OCI-LY7 (cell line): ENCODE results near the gene CD177. TPM values are rescaled to one million over a fixed set of nuclear protein-coding genes. Genes with fewer than 3 reads are reported as not detected.

Experiments used
- BruUV-seq: library from RNA; stranded (reverse); fragments of 400-500 nt; replicated peaks from 2 replicates; lab custom pipeline; 2021; lab: Mats Ljungman, UMichigan
- CTCF ChIA-PET: fragments of 300-600 bp; sonication (Branson Sonifier 250); formaldehyde crosslinking; loops from one replicate; lab custom pipeline; 2022; ENCODE audit warnings: antibody characterized with exemption; ENCODE audit not compliant: unreplicated experiment; lab: Charles Lee
- POLR2A ChIA-PET: fragments of 300-600 bp; sonication (Branson Sonifier 250); formaldehyde crosslinking; loops from one replicate; lab custom pipeline; 2022; ENCODE audit warnings: antibody characterized with exemption; lab: Charles Lee
- DNase-seq: peaks from one replicate; pipeline ENCODE4 v3.0.0-alpha.2; 2015; ENCODE audit warnings: low spot score
- H2AFZ ChIP-seq: fragments of 200-600 bp; sonication (generic), shearing (Covaris generic); 2 replicates; pipeline ENCODE4 v1.6.1; 2014; ENCODE audit warnings: mild to moderate bottlenecking, antibody characterized with exemption, low read length, moderate library complexity
- H3K27ac ChIP-seq: fragments of 200-600 bp; sonication (generic); 2 replicates; pipeline ENCODE4 v1.5.1; 2014; ENCODE audit warnings: mixed run types, low read depth, mild to moderate bottlenecking, moderate library complexity, low read length, inconsistent platforms; ENCODE audit not compliant: poor library complexity, severe bottlenecking
- H3K36me3 ChIP-seq: fragments of 200-600 bp; sonication (generic); 2 replicates; pipeline ENCODE4 v1.6.1; 2014; ENCODE audit warnings: mild to moderate bottlenecking, antibody characterized with exemption, low read length, moderate library complexity, mixed read lengths; ENCODE audit not compliant: insufficient read depth
- H3K4me1 ChIP-seq: fragments of 200-600 bp; sonication (generic); 2 replicates; pipeline ENCODE4 v1.5.1; 2014; ENCODE audit warnings: mild to moderate bottlenecking, low read length; ENCODE audit not compliant: insufficient read depth, poor library complexity, severe bottlenecking
- H3K4me2 ChIP-seq: fragments of 200-600 bp; sonication (generic); 2 replicates; pipeline ENCODE4 v1.6.1; 2014; ENCODE audit warnings: mild to moderate bottlenecking, low read length
- H3K4me3 ChIP-seq: fragments of 200-600 bp; sonication (generic); 2 replicates; pipeline ENCODE4 v1.5.1; 2014; ENCODE audit warnings: mild to moderate bottlenecking, low read depth, low read length; ENCODE audit not compliant: poor library complexity, severe bottlenecking
- H3K79me2 ChIP-seq: fragments of 200-600 bp; sonication (generic); 2 replicates; pipeline ENCODE4 v1.6.1; 2016; ENCODE audit warnings: low read depth, mild to moderate bottlenecking, low read length, moderate library complexity, mixed read lengths; ENCODE audit not compliant: insufficient read depth
- H3K9me2 ChIP-seq: fragments of 200-600 bp; sonication (generic); 2 replicates; pipeline ENCODE4 v1.6.1; 2016; ENCODE audit warnings: mild to moderate bottlenecking, low read length, mixed read lengths; ENCODE audit not compliant: insufficient read depth
- H3K9me3 ChIP-seq: fragments of 200-600 bp; sonication (generic); 2 replicates; pipeline ENCODE4 v1.6.1; 2014; ENCODE audit warnings: mild to moderate bottlenecking, mixed run types, low read length, mixed read lengths
- H4K20me1 ChIP-seq: fragments of 200-600 bp; sonication (generic); 2 replicates; pipeline ENCODE4 v1.6.1; 2014; ENCODE audit warnings: mild to moderate bottlenecking, antibody characterized with exemption, low read length, moderate library complexity, mixed read lengths; ENCODE audit not compliant: insufficient read depth
- EZH2phosphoT487 ChIP-seq: fragments of 200-600 bp; sonication (generic); IDR thresholded peaks from 2 replicates; pipeline ENCODE4 v1.6.1; 2018; ENCODE audit warnings: low read depth, borderline replicate concordance, mild to moderate bottlenecking, mixed run types, antibody characterized with exemption, low read length, moderate library complexity, mixed read lengths
- intact Hi-C: fragments of 100-400 bp; cut with micrococcal nuclease; formaldehyde crosslinking; loops from one replicate; pipeline ENCODE4 v1.10.0; 2022; ENCODE audit not compliant: unreplicated experiment
- total RNA-seq, 2 experiments: library from RNA; depleted of rRNA in 1 of 2; stranded (reverse); fragments of >200 nt in 1 of 2; shearing (Covaris generic) in 1 of 2; gene quantifications; 2 replicates each; pipeline ENCODE4 v1.2.3, GENCODE V29; 2014 to 2022
- TF ChIP-seq, protein P1 (sequence below): fragments of 200-600 bp; sonication (generic); conservative IDR thresholded peaks from 2 replicates; pipeline ENCODE4 v1.5.1; 2014; ENCODE audit warnings: mild to moderate bottlenecking, antibody characterized with exemption, low read length, moderate library complexity, mixed read lengths

The CD177 gene
- total RNA-seq, 2 experiments from 2014 or later = not detected

DNA sequence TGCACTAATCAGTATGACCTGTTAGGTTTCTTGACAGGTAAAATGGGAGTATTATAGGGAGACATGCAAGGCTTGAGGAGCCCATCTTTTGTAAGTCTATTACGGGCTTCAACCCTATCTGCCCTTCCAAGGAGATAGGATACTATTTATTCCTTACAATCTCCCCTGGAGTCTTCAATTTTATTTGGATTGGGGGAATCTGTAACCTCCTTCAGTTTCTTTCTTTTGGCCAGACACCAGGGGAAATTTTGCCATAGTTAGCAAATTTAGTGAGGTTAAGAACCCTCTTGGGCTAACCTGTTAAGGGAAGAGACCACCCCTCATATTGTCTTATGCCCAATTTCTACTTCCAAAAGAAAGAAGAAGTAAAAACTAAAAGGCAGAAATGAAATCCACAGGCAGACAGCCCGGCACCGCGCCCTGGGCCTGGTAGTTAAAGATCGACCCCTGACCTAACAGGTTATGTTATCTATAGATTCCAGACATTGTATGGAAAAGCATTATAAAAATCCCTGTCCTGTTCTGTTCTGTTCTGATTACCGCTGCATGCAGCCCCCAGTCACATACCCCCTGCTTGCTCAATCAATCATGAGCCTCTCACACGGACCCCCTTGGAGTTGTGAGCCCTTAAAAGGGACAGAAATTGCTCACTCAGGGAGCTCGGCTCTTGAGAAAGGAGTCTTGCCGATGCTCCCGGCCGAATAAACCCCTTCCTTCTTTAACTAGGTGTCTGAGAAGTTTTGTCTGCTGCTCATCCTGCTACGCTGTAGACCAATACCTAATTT lies 39.6 kb upstream of the CD177 start:
- H3K4me1 ChIP-seq = no peaks in the 10 kb centered on the region
- ChIA-PET CTCF (no interaction called here), POLR2A (no interaction called here)
- no peak for TF ChIP-seq EZH2phosphoT487
- TF ChIP-seq, protein P1, sequence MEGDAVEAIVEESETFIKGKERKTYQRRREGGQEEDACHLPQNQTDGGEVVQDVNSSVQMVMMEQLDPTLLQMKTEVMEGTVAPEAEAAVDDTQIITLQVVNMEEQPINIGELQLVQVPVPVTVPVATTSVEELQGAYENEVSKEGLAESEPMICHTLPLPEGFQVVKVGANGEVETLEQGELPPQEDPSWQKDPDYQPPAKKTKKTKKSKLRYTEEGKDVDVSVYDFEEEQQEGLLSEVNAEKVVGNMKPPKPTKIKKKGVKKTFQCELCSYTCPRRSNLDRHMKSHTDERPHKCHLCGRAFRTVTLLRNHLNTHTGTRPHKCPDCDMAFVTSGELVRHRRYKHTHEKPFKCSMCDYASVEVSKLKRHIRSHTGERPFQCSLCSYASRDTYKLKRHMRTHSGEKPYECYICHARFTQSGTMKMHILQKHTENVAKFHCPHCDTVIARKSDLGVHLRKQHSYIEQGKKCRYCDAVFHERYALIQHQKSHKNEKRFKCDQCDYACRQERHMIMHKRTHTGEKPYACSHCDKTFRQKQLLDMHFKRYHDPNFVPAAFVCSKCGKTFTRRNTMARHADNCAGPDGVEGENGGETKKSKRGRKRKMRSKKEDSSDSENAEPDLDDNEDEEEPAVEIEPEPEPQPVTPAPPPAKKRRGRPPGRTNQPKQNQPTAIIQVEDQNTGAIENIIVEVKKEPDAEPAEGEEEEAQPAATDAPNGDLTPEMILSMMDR = no peak
- H2AFZ ChIP-seq = no peak overlapping the region
- H4K20me1 ChIP-seq = no peaks in the 10 kb centered on the region
- H3K79me2 ChIP-seq = no peaks in the 10 kb centered on the region
- intact Hi-C loops = no loop called here
- no peaks in the 10 kb centered on the region for H3K36me3 ChIP-seq
- no peak for DNase-seq
- no TSS peak for BruUV-seq
- H3K27ac ChIP-seq = no peak overlapping the region
- no peaks in the 10 kb centered on the region for H3K9me3 ChIP-seq
- no peak overlapping the region for H3K4me2 ChIP-seq
- no peaks in the 10 kb centered on the region for H3K9me2 ChIP-seq
- H3K4me3 ChIP-seq = no peak overlapping the region

GRCh38 chr19:43315851-43316250 lies 37.6 kb upstream of the CD177 start:
- Histone ChIP-seq H3K79me2 (no peaks in the 10 kb centered on the region), H3K9me2 (no peaks in the 10 kb centered on the region), H4K20me1 (no peaks in the 10 kb centered on the region), H2AFZ (no peak overlapping the region), H3K36me3 (no peaks in the 10 kb centered on the region), H3K4me3 (no peak overlapping the region), H3K9me3 (no peaks in the 10 kb centered on the region), H3K4me2 (no peak overlapping the region), H3K27ac (no peak overlapping the region), H3K4me1 (no peaks in the 10 kb centered on the region)
- intact Hi-C loops = no loop called here
- DNase-seq = no peak
- ChIA-PET POLR2A (no interaction called here), CTCF (no interaction called here)
- no peak for TF ChIP-seq EZH2phosphoT487
- TF ChIP-seq, protein P1 = no peak
- BruUV-seq = no TSS peak

DNA sequence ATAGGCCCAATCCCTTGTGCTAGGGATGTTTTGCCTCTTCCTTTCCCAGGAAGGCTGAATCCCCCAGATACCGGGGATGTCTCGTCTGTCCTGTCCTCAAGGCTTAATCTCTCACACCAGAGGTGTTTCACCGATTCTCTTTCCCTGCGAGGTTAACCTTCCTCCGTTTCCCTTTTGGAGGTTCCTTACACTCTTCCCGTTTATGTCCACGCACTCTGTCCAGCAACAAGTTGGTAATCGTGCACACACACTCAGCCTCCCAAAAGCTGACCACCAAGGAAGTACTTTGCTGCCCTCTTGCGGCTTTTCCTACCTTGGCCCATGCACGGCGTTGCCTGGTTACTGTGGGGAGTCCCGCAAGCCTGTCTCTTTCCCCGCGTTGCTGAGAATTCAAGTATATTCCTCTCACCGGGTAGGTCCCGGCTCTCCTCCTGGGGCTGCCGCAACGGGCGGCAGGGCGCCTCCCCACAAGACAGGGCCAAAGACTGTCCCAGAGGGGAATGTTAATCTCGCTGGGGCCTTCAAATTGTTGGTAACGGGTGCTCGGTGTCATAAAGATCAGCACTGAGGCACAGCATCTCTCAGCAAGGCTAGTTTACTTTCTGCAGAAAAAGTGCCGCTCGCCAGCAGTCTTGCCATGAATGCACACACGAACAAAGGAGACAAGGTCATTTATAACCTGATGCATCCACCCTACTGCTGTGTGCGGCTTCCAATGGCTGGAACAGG lies 36.7 kb upstream of the CD177 start:
- ChIA-PET CTCF (no interaction called here), POLR2A (no interaction called here)
- H2AFZ ChIP-seq = no peak overlapping the region
- no peaks in the 10 kb centered on the region for H3K9me3 ChIP-seq
- intact Hi-C loops = no loop called here
- no TSS peak for BruUV-seq
- H3K9me2 ChIP-seq = no peaks in the 10 kb centered on the region
- DNase-seq = no peak
- no peaks in the 10 kb centered on the region for H3K36me3 ChIP-seq
- no peak overlapping the region for H3K27ac ChIP-seq
- H3K79me2 ChIP-seq = no peaks in the 10 kb centered on the region
- TF ChIP-seq, protein P1 = no peak
- TF ChIP-seq EZH2phosphoT487 = no peak
- H3K4me2 ChIP-seq = no peak overlapping the region
- no peak overlapping the region for H3K4me3 ChIP-seq
- H3K4me1 ChIP-seq = no peaks in the 10 kb centered on the region
- no peaks in the 10 kb centered on the region for H4K20me1 ChIP-seq
